Small intestine (tissue), 7 donors: ENCODE results near the gene C6orf141. TPM values are rescaled to one million over a fixed set of nuclear protein-coding genes. Genes with fewer than 3 reads are reported as not detected.

Source experiments
- DNase-seq, 2 donors: peaks; one replicate each; pipeline versions ENCODE4 v3.0.0 to v3.0.0-alpha.2; 2013
- FAIRE-seq: peaks from 2 replicates; lab custom pipeline; 2012; peaks lifted over from hg19 to GRCh38; lab: Jason Lieb, UNC
- H3K27ac ChIP-seq, 3 donors: one replicate each; pipeline ENCODE4 v1.5.1; 2013; ENCODE audit warnings: low read length in 2 of 3, mild to moderate bottlenecking in 2 of 3, control low read depth in 1 of 3, inconsistent platforms in 1 of 3, low read depth in 1 of 3, moderate library complexity in 1 of 3
- H3K27me3 ChIP-seq, 3 donors: one replicate each; pipeline ENCODE4 v1.6.1; 2013; ENCODE audit warnings: low read length in 3 of 3, inconsistent platforms in 1 of 3; ENCODE audit not compliant: control insufficient read depth in 3 of 3, insufficient read depth in 3 of 3
- H3K36me3 ChIP-seq, 3 donors: one replicate each; pipeline ENCODE4 v1.6.1; 2013; ENCODE audit warnings: low read length in 3 of 3, inconsistent platforms in 1 of 3, low read depth in 1 of 3, mild to moderate bottlenecking in 1 of 3, moderate library complexity in 1 of 3; ENCODE audit not compliant: control insufficient read depth in 3 of 3, insufficient read depth in 2 of 3
- H3K4me1 ChIP-seq, 3 donors: one replicate each; pipeline ENCODE4 v1.6.1; 2013; ENCODE audit warnings: low read length in 2 of 3, inconsistent platforms in 1 of 3, low read depth in 1 of 3, mild to moderate bottlenecking in 1 of 3, moderate library complexity in 1 of 3; ENCODE audit not compliant: control insufficient read depth in 3 of 3, insufficient read depth in 2 of 3
- H3K4me3 ChIP-seq, 3 donors: one replicate each; pipeline ENCODE4 v1.5.1; 2013; ENCODE audit warnings: low read length in 3 of 3, control low read depth in 1 of 3, inconsistent platforms in 1 of 3, low read depth in 1 of 3, mild to moderate bottlenecking in 1 of 3, moderate library complexity in 1 of 3
- H3K9me3 ChIP-seq, 2 donors: one replicate each; pipeline ENCODE4 v1.6.1; 2013; ENCODE audit warnings: low read depth in 1 of 2, low read length in 1 of 2; ENCODE audit not compliant: control insufficient read depth in 2 of 2, insufficient read depth in 1 of 2
- WGBS, 3 donors: extraction: QIAGEN DNeasy Blood & Tissue Kit; methylation state at CpG; one replicate each; pipeline ENCODE4 v1.1.7; 2013; 5-methylcytosine and 5-hydroxymethylcytosine counted together
- polyA plus RNA-seq, 4 donors: library from polyadenylated mRNA; stranded (reverse) in 3 of 4; unstranded in 1 of 4; fragments of 200-250 nt in 3 of 4; fragments of 120-200 nt in 1 of 4; gene quantifications; one replicate each; pipeline versions ENCODE4 v1.2.1 to v1.2.3, GENCODE V29; 2013
- donor health status: healthy with polysubstance abuse.
- donor health status: control.
- donor health status: control.
- donor health status: Bipolar disorder and iron deficiency.
- donor health status: healthy.

The C6orf141 gene
- polyA plus RNA-seq, 4 donors, result 3.2 to 19.5 (median 5.5) TPM; not detected in 1

- H3K27ac ChIP-seq, result no peak overlapping the region
- no peak for DNase-seq
- 55 to 72% (median 61%) methylated on average over 3 of the region's 3 CpGs for WGBS, 3 donors
- H3K4me3 ChIP-seq, result no peak overlapping the region
- no peaks in the 10 kb centered on the region for H3K4me1 ChIP-seq
- FAIRE-seq, result no peak
- no peaks in the 10 kb centered on the region for H3K36me3 ChIP-seq
- no peaks in the 10 kb centered on the region for H3K9me3 ChIP-seq
- no peaks in the 10 kb centered on the region for H3K27me3 ChIP-seq
These were observed 21.9 kb upstream of the C6orf141 start for GRCh38 chr6:49528571-49528970.

GRCh38 chr6:49530141-49530776 is 20.2 kb upstream of the C6orf141 start:
- DNase-seq, result no peak

GRCh38 chr6:49531774-49532569 is 18.5 kb upstream of the C6orf141 start:
- 3 to 9% (median 5%) methylated on average over 3 of the region's 3 CpGs for WGBS, 3 donors
- DNase-seq, result peak; percentile 60 to 68
- H3K9me3 ChIP-seq, result no peaks in the 10 kb centered on the region

More at GRCh38 chr6:49530141-49530776, 20.2 kb upstream of the C6orf141 start:
- Histone ChIP-seq H3K27ac (no peak overlapping the region), H3K4me3 (no peak overlapping the region), H3K4me1 (no peaks in the 10 kb centered on the region), H3K36me3 (no peaks in the 10 kb centered on the region), H3K9me3 (no peaks in the 10 kb centered on the region), H3K27me3 (no peaks in the 10 kb centered on the region)
- FAIRE-seq, result no peak
- WGBS, 3 donors, result 68 to 75% (median 73%) methylated on average over 2 of the region's 2 CpGs

GRCh38 chr6:49535795-49536194 is 14.7 kb upstream of the C6orf141 start:
- no peak for DNase-seq
- H3K4me3 ChIP-seq, result no peak overlapping the region
- H3K9me3 ChIP-seq, result no peaks in the 10 kb centered on the region
- H3K4me1 ChIP-seq, result no peaks in the 10 kb centered on the region
- 66 to 73% (median 70%) methylated on average over 5 of the region's 5 CpGs for WGBS, 3 donors
- no peaks in the 10 kb centered on the region for H3K36me3 ChIP-seq
- FAIRE-seq, result no peak
- H3K27ac ChIP-seq, result no peak overlapping the region
- H3K27me3 ChIP-seq, result no peaks in the 10 kb centered on the region

More at GRCh38 chr6:49531774-49532569, 18.5 kb upstream of the C6orf141 start:
- peak; percentile 78 for FAIRE-seq
- Histone ChIP-seq H3K4me3 (no peak overlapping the region), H3K27me3 (no peaks in the 10 kb centered on the region), H3K36me3 (no peaks in the 10 kb centered on the region), H3K27ac (no peak overlapping the region), H3K4me1 (no peaks in the 10 kb centered on the region)

- Histone ChIP-seq H3K4me3 (no peak overlapping the region), H3K27me3 (no peaks in the 10 kb centered on the region), H3K27ac (no peak overlapping the region), H3K36me3 (no peaks in the 10 kb centered on the region), H3K9me3 (no peaks in the 10 kb centered on the region), H3K4me1 (no peaks in the 10 kb centered on the region)
- no peak for DNase-seq
- WGBS, 3 donors, result 94 to 97% (median 95%) methylated on average over 3 of the region's 3 CpGs
- FAIRE-seq, result no peak
These were observed 11.4 kb upstream of the C6orf141 start for GRCh38 chr6:49539102-49539501.

- no peaks in the 10 kb centered on the region for H3K9me3 ChIP-seq
- FAIRE-seq (no peak), DNase-seq (no peak)
- H3K4me3 ChIP-seq, result no peak overlapping the region
- H3K27me3 ChIP-seq, result no peaks in the 10 kb centered on the region
- H3K27ac ChIP-seq, result no peak overlapping the region
- no peaks in the 10 kb centered on the region for H3K4me1 ChIP-seq
- H3K36me3 ChIP-seq, result no peaks in the 10 kb centered on the region
These were observed 9.9 kb upstream of the C6orf141 start for GRCh38 chr6:49540614-49541013.

- Histone ChIP-seq H3K9me3 (no peaks in the 10 kb centered on the region), H3K4me1 (no peaks in the 10 kb centered on the region), H3K4me3 (no peak overlapping the region), H3K27me3 (no peaks in the 10 kb centered on the region), H3K36me3 (no peaks in the 10 kb centered on the region), H3K27ac (peak overlapping the region in 1 of 3 donors; percentile 47)
- FAIRE-seq (peak; percentile 93), DNase-seq (peak; percentile 52 to 64)
- WGBS, 3 donors, result 7 to 27% (median 19%) methylated on average over 1 of the region's 1 CpG
These were observed 9.2 kb upstream of the C6orf141 start for GRCh38 chr6:49541210-49541724.

- DNase-seq (no peak), FAIRE-seq (no peak)
- Histone ChIP-seq H3K9me3 (no peaks in the 10 kb centered on the region), H3K27ac (peak overlapping the region in 1 of 3 donors; percentile 47), H3K4me3 (no peak overlapping the region), H3K4me1 (no peaks in the 10 kb centered on the region), H3K36me3 (no peaks in the 10 kb centered on the region), H3K27me3 (no peaks in the 10 kb centered on the region)
- WGBS, 3 donors, result 10 to 59% (median 39%) methylated on average over 3 of the region's 3 CpGs
These were observed 8.5 kb upstream of the C6orf141 start for GRCh38 chr6:49541936-49542335.
